ENCODE results near the gene DENND2A. TPM values are rescaled to one million over a fixed set of nuclear protein-coding genes. Genes with fewer than 3 reads are reported as not detected.

DENND2A gene
- total RNA-seq, 1 experiment from 2014 or later = 10.0 TPM

DNA sequence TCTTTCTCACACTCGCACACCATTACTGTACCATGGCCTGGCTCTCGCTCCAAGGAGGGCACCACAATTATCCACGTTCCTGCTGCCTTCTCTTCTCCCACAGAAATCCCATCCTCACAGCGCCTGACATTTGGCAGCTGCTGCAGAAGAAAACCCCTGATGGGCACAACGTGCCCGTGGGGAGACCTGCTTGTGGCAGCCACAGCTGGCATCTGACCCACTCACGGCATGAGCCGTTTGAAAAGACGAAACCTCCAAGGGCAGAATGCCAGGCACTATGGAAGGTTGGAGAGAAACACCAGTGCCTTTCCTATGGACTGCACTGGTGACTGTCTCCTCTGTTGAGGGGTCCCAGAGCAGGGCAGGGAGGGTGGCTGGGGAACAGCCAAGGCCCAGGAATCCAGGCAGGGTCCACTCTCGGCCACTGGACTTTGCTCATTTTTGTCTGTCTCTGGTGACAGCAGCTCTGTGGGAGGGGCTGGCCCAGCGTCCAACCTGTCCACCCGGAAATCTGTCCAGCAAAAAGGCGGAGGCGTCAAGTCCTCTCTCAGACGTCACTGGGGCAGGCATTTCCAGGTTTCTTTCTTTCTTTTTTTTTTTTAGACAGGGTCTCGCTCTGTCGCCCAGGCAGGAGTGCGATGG is 100.4 kb downstream of the DENND2A start:
- Mint-ChIP-seq H3K27me3 (ENCODE audit: low read depth) (no peaks in the 10 kb centered on the region), H3K36me3 (no peaks in the 10 kb centered on the region), H3K4me1 (peaks cover 36% of the 10 kb centered on the region), H3K27ac (peak overlapping the region; percentile 87; the same call in 1 of the 2 replicates), H3K4me3 (no peak overlapping the region), H3K9me3 (no peaks in the 10 kb centered on the region)
- ChIA-PET POLR2A (no interaction called here), CTCF (interaction anchor here (1.3 kb wide), 1 partner anchor 105 kb away, joined by 4 read pairs; no protein-coding TSS in a partner anchor)
- ATAC-seq (no peak), DNase-seq (ENCODE audit: low spot score) (no peak)
- TF ChIP-seq ZNF416 (CRISPR knock-in tag; IDR thresholded peaks at IDR 0.05) = no peak
- TF ChIP-seq MXD4 (CRISPR knock-in tag; IDR thresholded peaks at IDR 0.05; ENCODE audit: borderline replicate concordance) = no peak
- TF ChIP-seq RELA (CRISPR knock-in tag; IDR thresholded peaks at IDR 0.05; ENCODE audit: borderline replicate concordance) = no peak
- no peak for TF ChIP-seq MLX (CRISPR knock-in tag; IDR thresholded peaks at IDR 0.05)
- TF ChIP-seq TEAD1 (CRISPR knock-in tag; IDR thresholded peaks at IDR 0.05) = no peak

DNA sequence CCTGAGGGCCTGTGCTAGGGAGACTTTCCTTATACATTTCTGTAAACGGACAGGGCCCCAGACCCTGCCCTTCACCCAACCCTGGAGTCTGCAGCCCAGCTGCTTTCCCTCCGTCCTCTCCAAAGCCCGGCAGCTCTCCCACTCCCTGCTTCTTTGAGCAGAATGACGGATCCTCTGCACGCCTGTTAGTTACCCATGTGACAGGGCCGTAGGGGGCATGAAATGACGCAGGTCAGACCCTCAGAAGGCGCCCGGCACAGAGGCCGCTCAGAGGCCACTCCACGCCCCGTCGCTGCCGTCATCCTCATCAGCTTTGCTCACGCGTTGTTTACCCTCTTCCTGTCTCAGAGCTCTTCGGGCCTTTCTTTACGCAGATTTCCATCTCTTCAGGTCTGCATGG is 101.2 kb downstream of the DENND2A start:
- no peaks in the 10 kb centered on the region for H3K27me3 Mint-ChIP-seq (ENCODE audit: low read depth)
- CTCF ChIA-PET = interaction anchor here (1.3 kb wide), 1 partner anchor 106 kb away, joined by 4 read pairs; no protein-coding TSS in a partner anchor

DNA sequence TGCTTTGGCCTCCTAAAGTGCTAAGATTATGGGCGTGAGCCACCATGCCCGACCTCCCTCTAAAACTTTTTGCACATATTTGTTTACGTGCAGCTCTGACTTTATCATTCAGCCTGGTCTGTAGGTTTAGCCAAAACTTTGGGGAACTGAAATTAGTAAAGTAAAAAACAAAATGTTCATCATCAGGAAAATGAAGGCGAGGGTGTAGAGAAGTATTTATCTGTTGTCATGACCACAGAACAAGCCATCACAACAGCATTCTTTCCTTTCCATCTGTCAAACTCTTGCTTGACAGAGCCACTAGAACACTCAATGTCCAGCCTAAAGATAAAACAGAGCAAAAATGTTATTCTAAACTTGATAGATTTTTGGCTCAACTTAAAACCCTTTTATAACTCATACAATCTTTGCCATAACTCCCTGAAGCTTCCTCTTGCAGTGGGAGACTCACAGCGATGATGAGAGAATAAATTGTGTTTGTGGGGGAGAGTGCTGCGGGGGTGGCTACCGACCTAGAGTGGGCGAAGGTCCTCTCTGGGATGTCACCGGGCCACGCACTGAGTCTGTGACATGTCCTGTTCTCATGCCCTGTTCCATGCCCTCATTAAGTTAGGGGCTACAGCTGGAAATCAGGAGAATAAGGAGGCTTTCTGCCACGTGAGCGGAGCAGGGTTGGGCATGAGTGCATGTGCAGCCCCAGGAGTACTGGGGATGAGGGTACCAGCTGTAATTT is 102.7 kb downstream of the DENND2A start:
- POLR2A ChIA-PET = no interaction called here
- CTCF ChIA-PET = interaction anchor here (0.8 kb wide), 1 partner anchor 20 kb away, joined by 4 read pairs; no protein-coding TSS in a partner anchor
- DNase-seq (ENCODE audit: low spot score) = no peak
- H3K27ac Mint-ChIP-seq = no peak overlapping the region
- H3K27me3 Mint-ChIP-seq (ENCODE audit: low read depth) = no peaks in the 10 kb centered on the region
- peaks cover 34% of the 10 kb centered on the region for H3K4me1 Mint-ChIP-seq
- no peak for ATAC-seq
- H3K36me3 Mint-ChIP-seq = no peaks in the 10 kb centered on the region
- no peaks in the 10 kb centered on the region for H3K9me3 Mint-ChIP-seq
- H3K4me3 Mint-ChIP-seq = no peak overlapping the region
- TF ChIP-seq TCF7 (CRISPR knock-in tag; IDR thresholded peaks at IDR 0.05; ENCODE audit: low read depth) = no peak
- TF ChIP-seq, protein P1, sequence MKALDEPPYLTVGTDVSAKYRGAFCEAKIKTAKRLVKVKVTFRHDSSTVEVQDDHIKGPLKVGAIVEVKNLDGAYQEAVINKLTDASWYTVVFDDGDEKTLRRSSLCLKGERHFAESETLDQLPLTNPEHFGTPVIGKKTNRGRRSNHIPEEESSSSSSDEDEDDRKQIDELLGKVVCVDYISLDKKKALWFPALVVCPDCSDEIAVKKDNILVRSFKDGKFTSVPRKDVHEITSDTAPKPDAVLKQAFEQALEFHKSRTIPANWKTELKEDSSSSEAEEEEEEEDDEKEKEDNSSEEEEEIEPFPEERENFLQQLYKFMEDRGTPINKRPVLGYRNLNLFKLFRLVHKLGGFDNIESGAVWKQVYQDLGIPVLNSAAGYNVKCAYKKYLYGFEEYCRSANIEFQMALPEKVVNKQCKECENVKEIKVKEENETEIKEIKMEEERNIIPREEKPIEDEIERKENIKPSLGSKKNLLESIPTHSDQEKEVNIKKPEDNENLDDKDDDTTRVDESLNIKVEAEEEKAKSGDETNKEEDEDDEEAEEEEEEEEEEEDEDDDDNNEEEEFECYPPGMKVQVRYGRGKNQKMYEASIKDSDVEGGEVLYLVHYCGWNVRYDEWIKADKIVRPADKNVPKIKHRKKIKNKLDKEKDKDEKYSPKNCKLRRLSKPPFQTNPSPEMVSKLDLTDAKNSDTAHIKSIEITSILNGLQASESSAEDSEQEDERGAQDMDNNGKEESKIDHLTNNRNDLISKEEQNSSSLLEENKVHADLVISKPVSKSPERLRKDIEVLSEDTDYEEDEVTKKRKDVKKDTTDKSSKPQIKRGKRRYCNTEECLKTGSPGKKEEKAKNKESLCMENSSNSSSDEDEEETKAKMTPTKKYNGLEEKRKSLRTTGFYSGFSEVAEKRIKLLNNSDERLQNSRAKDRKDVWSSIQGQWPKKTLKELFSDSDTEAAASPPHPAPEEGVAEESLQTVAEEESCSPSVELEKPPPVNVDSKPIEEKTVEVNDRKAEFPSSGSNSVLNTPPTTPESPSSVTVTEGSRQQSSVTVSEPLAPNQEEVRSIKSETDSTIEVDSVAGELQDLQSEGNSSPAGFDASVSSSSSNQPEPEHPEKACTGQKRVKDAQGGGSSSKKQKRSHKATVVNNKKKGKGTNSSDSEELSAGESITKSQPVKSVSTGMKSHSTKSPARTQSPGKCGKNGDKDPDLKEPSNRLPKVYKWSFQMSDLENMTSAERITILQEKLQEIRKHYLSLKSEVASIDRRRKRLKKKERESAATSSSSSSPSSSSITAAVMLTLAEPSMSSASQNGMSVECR (CRISPR knock-in tag; IDR thresholded peaks at IDR 0.05; ENCODE audit: borderline replicate concordance) = no peak
- TF ChIP-seq USF2 (CRISPR knock-in tag; IDR thresholded peaks at IDR 0.05) = no peak
- TF ChIP-seq NR1H2 (CRISPR knock-in tag; IDR thresholded peaks at IDR 0.05) = no peak
- no peak for TF ChIP-seq OVOL2 (CRISPR knock-in tag; IDR thresholded peaks at IDR 0.05; ENCODE audit: borderline replicate concordance)

More for the DNA sequence above, 101.2 kb downstream of the DENND2A start:
- Mint-ChIP-seq H3K36me3 (no peaks in the 10 kb centered on the region), H3K4me1 (peaks cover 36% of the 10 kb centered on the region), H3K4me3 (no peak overlapping the region), H3K9me3 (no peaks in the 10 kb centered on the region), H3K27ac (peak overlapping the region; percentile 65; the same call in 1 of the 2 replicates)
- ATAC-seq (no peak), DNase-seq (ENCODE audit: low spot score) (no peak)
- no peak for TF ChIP-seq EMX1 (CRISPR knock-in tag; IDR thresholded peaks at IDR 0.05)
- TF ChIP-seq ZNF121 (CRISPR knock-in tag; IDR thresholded peaks at IDR 0.05) = no peak
- TF ChIP-seq NFYB (CRISPR knock-in tag; conservative IDR thresholded peaks at IDR 0.05; ENCODE audit: low read depth) = no peak
- TF ChIP-seq TP53 (CRISPR knock-in tag; IDR thresholded peaks at IDR 0.05) = no peak
- TF ChIP-seq FOXP1 (CRISPR knock-in tag; IDR thresholded peaks at IDR 0.05; ENCODE audit: borderline replicate concordance) = no peak
- TF ChIP-seq ELF4 (CRISPR knock-in tag; IDR thresholded peaks at IDR 0.05; ENCODE audit: low read depth) = no peak
- no peak for TF ChIP-seq GTF2I (CRISPR knock-in tag; conservative IDR thresholded peaks at IDR 0.05)
- TF ChIP-seq, protein P2, sequence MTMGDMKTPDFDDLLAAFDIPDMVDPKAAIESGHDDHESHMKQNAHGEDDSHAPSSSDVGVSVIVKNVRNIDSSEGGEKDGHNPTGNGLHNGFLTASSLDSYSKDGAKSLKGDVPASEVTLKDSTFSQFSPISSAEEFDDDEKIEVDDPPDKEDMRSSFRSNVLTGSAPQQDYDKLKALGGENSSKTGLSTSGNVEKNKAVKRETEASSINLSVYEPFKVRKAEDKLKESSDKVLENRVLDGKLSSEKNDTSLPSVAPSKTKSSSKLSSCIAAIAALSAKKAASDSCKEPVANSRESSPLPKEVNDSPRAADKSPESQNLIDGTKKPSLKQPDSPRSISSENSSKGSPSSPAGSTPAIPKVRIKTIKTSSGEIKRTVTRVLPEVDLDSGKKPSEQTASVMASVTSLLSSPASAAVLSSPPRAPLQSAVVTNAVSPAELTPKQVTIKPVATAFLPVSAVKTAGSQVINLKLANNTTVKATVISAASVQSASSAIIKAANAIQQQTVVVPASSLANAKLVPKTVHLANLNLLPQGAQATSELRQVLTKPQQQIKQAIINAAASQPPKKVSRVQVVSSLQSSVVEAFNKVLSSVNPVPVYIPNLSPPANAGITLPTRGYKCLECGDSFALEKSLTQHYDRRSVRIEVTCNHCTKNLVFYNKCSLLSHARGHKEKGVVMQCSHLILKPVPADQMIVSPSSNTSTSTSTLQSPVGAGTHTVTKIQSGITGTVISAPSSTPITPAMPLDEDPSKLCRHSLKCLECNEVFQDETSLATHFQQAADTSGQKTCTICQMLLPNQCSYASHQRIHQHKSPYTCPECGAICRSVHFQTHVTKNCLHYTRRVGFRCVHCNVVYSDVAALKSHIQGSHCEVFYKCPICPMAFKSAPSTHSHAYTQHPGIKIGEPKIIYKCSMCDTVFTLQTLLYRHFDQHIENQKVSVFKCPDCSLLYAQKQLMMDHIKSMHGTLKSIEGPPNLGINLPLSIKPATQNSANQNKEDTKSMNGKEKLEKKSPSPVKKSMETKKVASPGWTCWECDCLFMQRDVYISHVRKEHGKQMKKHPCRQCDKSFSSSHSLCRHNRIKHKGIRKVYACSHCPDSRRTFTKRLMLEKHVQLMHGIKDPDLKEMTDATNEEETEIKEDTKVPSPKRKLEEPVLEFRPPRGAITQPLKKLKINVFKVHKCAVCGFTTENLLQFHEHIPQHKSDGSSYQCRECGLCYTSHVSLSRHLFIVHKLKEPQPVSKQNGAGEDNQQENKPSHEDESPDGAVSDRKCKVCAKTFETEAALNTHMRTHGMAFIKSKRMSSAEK (CRISPR knock-in tag; IDR thresholded peaks at IDR 0.05; ENCODE audit: borderline replicate concordance) = no peak
- TF ChIP-seq RORB (CRISPR knock-in tag; IDR thresholded peaks at IDR 0.05) = no peak
- no peak for TF ChIP-seq OVOL2 (CRISPR knock-in tag; IDR thresholded peaks at IDR 0.05; ENCODE audit: borderline replicate concordance)
- TF ChIP-seq, protein P3, sequence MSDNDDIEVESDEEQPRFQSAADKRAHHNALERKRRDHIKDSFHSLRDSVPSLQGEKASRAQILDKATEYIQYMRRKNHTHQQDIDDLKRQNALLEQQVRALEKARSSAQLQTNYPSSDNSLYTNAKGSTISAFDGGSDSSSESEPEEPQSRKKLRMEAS (CRISPR knock-in tag; IDR thresholded peaks at IDR 0.05) = no peak
- no peak for TF ChIP-seq SP1 (CRISPR knock-in tag; conservative IDR thresholded peaks at IDR 0.05)
- no peak for TF ChIP-seq SMAD3 (CRISPR knock-in tag; IDR thresholded peaks at IDR 0.05; ENCODE audit: borderline replicate concordance)
- POLR2A ChIA-PET = no interaction called here
